ENCODE measurements around the gene MGLL.

MGLL gene

DNA sequence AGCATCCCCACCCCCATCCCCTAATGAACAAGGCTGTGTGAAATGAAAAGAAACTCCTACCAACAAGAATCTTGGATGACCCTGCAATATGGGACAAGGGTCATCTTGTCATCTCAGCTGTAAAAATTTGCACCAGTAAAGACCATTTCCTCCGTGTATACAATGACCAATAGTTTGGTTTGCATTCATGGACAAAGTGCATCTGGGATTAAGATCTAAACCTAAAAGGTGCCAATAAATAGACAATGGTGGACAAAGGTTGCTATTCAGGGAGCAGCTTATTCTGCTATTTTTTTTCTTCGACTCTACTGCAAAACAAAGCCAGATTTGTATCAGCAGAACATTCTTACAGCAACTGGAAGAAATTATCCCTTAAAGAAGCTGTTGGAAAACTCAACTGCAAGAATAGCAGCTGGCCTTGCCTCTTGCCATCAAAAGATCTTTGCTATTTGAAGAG is 8.0 kb downstream of the MGLL start:
- no peak for DNase-seq (ENCODE audit: low spot score)

DNA sequence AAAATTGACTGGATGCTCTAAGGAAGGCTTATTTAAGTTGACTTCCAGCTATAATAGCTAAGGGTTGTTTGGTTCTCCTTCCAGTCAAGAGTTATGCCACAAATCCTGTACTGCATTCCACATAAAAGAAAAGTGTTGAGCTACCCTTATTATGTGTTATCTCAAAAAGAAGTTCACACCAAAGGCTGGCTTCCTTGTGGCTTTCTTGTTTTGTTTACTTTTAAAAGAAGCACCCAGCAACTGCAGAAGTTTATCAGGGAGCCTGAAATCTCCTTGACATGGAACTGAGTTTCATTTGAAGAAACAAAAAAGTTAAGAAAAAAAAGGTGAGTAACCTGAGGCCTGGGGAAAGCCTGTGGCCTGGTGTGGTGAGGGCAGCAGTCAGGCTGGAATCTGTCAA is 10.2 kb downstream of the MGLL start:
- no peak for DNase-seq (ENCODE audit: low spot score)

DNA sequence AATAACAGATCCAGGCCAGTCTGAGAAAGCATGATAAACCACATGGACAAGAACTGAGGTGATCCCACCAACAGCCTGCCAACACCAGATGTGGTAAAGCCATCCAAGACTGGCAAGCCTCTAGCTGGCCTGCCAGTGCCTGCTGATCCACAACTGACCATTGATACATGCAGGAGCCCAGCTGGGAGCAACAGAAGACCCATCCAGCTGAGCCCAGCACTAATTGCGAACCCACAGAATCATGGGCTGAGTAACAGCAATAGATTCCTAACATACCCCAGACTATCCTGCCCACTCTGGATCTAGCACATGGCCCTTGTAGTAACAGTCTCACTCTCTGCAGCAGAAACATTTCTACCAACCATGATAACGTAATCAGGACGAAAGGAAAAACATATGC is 10.6 kb downstream of the MGLL start:
- DNase-seq (ENCODE audit: low spot score), result no peak

- no peak for DNase-seq (ENCODE audit: low spot score)
Observed at GRCh38 chr3:127809611-127810010, 12.7 kb downstream of the MGLL start.

GRCh38 chr3:127809211-127809610 is 13.1 kb downstream of the MGLL start:
- DNase-seq (ENCODE audit: low spot score), result no peak

- DNase-seq (ENCODE audit: low spot score), result no peak
Observed at GRCh38 chr3:127808197-127808596, 14.1 kb downstream of the MGLL start.

DNA sequence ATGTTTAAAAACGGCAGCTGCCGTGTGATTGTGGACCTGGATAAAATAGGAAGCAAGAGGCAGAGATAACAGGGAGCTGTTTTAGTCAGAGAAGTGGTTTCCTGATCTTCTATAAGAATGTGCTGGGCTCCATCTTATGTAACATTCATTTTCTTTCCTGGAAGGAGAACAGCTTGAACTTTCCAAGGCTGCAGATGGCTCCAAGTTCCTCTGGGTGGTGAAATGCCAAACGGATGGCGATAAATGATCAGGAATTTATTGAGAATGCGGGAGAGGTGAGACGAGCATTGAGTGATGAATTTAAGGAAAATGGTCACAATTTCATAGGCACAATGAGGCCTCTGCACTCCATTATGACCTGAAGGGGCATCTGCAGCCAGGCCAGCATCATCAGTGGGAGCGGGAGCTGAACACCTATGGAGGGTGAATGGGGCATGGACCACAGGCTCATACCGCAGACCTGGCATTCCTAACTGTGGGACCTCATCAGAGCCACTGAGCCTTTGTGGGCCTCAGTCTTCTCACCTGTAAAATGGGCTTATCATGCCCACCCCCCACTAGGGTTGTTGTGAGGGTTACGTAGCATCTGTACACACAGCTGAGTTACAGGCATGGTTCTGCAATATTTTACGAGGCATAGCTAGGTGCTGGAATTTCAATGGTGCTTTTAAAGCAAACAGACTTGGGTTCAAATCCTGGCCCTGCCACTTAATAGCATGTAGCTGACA is 17.1 kb downstream of the MGLL start:
- no peak for DNase-seq (ENCODE audit: low spot score)

GRCh38 chr3:127804141-127804540 is 18.2 kb downstream of the MGLL start:
- DNase-seq (ENCODE audit: low spot score), result no peak

DNA sequence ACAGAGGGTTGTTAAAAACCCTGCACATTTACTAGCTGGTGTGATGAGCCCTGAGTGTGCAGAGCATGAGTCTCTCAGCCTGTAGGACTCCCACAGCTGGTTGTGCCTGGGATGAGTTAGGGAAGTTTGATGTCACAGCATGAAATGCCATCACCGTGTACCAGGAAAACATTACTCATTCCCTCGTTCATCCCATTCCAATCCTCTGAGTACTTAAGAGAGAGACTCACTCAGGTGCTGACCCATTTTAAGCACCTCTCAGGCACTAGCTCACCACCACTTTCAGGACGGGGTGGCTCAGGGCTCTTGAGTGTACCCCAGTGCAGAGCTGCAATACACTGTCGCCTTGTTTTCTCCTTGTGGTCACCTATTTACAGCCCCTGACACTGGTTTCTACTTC is 18.7 kb downstream of the MGLL start:
- DNase-seq (ENCODE audit: low spot score), result peak; percentile 54

GRCh38 chr3:127802606-127803005 is 19.7 kb downstream of the MGLL start:
- DNase-seq (ENCODE audit: low spot score), result no peak

DNA sequence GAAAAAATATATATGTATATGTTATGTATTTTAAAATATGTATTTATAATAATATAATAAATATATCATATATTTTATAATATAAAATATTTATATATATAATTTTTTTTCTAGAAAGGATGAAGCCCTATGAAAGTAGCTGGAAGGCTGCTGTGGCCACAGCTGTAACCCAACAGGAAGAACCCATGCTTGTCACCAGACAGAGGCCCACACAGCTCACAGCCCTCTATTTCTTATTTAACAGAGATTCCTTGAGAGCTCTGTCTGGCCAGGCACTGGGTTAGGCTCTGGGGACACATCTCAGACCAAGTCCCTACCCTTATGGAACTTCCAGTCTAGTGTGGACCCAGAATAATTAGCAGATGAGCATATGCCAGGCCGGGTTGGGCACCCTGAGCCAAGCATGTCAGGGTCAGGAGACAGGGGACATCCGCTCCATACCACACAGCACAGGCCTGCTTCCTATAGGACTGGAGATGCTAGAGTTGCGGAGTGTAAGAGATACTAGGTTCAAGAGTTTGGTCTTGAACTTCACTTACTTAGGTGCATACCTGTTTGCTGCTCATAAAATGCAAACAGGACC is 20.5 kb downstream of the MGLL start:
- DNase-seq (ENCODE audit: low spot score), result no peak

DNA sequence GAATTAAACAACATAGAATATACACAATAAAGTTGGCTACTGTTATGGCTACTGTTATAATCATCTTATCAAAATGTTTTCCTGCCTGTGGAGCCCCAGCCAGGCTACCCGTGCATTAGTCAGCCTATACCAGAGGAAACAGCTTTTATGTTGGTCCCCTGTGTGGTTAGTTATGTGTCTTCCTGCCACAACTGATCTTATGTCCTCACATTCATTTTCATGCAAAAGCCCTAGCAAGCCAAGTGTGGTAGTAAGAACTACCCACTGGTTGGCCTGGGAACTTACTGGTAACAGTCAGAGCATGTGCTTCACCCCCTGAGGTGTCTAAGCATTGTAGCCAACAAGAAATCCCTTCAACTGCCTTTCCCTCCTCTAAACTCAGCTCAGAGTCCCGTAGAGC is 21.8 kb downstream of the MGLL start:
- DNase-seq (ENCODE audit: low spot score), result no peak

GRCh38 chr3:127799476-127800222 is 22.7 kb downstream of the MGLL start:
- DNase-seq (ENCODE audit: low spot score), result peak; percentile 46

DNA sequence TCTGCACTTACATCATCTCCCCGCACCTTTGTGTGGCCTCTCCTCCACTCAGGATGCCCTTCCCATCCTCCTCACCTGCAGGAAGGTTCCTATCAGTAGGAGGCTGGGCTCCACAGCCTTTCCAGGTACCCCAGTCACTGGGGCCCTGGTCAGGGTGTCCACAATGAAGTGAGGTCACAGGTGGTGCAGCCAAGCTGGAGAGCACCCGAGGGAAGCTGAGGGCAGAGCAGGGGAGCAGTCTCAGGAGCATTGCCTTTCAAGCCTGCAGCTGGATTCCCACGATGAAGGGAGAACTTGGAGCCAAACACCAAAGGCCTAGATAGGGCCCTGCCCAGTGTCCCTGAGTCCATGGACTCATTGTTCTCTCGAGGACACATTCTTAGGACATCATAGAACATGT is 23.6 kb downstream of the MGLL start:
- DNase-seq (ENCODE audit: low spot score), result no peak

- no peak for DNase-seq (ENCODE audit: low spot score)
Observed at GRCh38 chr3:127796831-127797150, 25.5 kb downstream of the MGLL start.

- no peak for DNase-seq (ENCODE audit: low spot score)
Observed at GRCh38 chr3:127796045-127796830, 26.1 kb downstream of the MGLL start.

DNA sequence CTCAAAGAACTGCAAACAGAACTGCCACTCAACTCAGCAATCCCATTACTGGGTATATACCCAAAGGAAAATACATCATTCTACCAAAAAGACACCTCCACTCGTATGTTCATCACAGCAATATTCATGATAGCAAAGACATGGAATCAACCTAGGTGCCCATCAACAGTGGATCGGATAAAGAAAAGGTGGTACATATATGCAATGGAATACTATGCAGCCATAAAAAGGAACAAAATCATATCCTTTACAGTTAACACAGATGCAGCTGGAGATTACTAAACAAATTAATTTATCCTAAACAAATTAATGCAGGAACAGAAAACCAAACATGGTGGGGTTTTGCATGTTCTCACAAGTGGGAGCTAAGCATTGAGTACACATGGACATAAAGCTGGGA is 27.3 kb downstream of the MGLL start:
- DNase-seq (ENCODE audit: low spot score), result no peak

DNA sequence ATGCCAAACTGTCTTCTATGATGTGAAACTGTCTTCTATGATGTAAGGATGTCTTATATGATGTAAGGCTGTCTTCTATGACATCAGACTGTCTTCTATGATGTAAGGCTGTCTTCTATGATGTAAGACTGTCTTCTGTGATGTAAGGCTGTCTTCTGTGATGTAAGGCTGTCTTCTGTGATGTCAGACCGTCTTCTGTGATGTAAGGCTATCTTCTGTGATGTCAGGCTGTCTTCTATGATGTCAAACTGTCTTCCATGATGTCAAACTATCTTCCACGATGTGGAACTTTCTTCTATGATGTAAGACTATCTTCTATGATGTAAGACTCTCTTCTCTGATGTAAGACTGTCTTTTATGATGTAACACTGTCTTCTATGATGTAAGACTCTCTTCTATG is 27.9 kb downstream of the MGLL start:
- no peak for DNase-seq (ENCODE audit: low spot score)

DNA sequence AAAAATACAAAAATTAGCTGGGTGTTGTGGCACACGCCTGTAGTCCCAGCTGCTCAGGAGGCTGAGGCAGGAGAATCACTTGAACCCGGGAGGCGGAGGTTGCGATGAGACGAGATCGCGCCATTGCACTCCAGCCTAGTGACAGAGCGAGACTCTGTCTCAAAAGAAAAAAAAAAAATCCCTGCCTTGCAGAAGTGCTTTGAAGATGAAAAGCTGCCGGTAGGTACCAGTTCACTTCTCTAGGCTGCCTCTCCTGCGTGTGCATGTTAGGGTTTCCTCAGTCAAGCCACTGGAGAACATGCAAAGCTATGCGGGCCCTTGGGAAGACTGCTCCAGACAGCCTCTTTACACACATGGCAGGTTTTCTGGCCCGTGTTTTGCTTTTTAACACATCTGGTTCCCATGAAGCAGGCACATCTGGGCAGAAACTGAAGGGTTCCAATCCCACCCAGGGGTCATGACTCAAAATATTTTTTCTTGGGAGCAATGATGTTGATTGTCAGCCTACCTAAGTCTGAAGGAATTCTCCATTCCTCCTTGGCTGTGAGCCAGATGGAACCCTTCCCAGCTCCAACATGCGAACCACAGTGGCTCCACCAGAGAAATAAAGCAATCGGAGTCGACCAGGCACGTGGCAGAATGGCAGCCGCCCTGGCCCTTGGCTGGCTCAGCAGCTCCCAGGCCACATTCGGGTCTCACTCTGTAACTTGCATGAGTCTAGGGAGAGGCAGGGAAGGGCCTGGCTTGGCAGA is 29.6 kb downstream of the MGLL start:
- peak; percentile 42 for DNase-seq (ENCODE audit: low spot score)

DNA sequence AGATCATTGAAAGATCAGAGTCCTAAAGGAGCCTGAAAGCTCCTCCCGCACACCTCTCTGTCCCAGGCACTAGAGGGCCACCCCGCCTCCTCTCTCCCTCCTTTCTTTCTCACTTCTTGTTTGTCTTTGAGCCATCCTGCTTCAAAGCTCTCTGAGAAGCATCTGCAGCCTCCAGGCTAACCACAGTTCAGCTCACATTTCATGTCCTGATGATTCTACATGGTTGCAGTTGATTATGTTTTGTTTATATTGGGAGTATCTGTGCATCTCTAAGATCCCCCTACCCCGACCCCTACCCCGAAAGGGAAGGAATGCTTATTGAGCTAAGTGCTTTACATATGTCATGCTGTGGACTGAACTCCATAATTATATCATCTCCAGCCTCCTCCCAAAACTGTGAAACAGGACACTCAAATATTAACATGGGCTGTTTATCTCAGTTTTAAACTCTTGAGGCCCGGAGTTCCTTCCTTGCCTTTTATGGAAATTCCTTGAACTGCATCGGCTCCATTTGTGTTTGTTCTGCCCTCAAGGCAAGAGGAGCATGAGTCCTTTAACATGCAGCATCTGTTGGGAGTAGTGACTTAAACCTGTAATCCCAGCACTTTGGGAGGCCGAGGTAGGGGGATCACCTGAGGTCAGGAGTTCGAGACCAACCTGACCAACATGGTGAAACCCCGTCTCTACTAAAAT is 30.9 kb downstream of the MGLL start:
- no peak for DNase-seq (ENCODE audit: low spot score)

- no peak for DNase-seq (ENCODE audit: low spot score)
Observed at GRCh38 chr3:127790882-127791183, 31.5 kb downstream of the MGLL start.

Measured in LoVo (cell line).